GM23338 (cell line): ENCODE measurements around the gene NUP205. TPM values are rescaled to one million over a fixed set of nuclear protein-coding genes. Genes with fewer than 3 reads are reported as not detected.

ENCODE experiments used
- ATAC-seq: fragments of 200-7000 bp; cut with Tn5 transposase; 3 replicates; pipeline ENCODE4 v1.9.1; 2020
- DNase-seq: peaks from one replicate; pipeline ENCODE4 v3.0.0-alpha.2; 2015; ENCODE audit warnings: low spot score
- H2AFZ ChIP-seq: fragments of 200-600 bp; sonication (generic); 2 replicates; pipeline ENCODE4 v1.8.0; 2016; ENCODE audit warnings: antibody characterized with exemption, mild to moderate bottlenecking, moderate library complexity
- H3F3A ChIP-seq: fragments of 200-600 bp; sonication (generic); replicated peaks from 2 replicates; pipeline ENCODE4 v1.8.0; 2017; ENCODE audit warnings: antibody characterized with exemption, mixed run types, low read depth
- H3K27ac ChIP-seq: fragments of 200-600 bp; sonication (generic); 2 replicates; pipeline ENCODE4 v1.6.1; 2016; ENCODE audit warnings: low read depth
- H3K27me3 ChIP-seq: fragments of 200-600 bp; sonication (generic); 2 replicates; pipeline ENCODE4 v1.8.0; 2016; ENCODE audit warnings: mild to moderate bottlenecking, mixed run types, moderate library complexity; ENCODE audit not compliant: insufficient read depth
- H3K36me3 ChIP-seq: fragments of 200-600 bp; sonication (generic); 2 replicates; pipeline ENCODE4 v1.8.0; 2016; ENCODE audit warnings: mild to moderate bottlenecking; ENCODE audit not compliant: insufficient read depth
- H3K4me1 ChIP-seq: fragments of 200-600 bp; sonication (generic); 2 replicates; pipeline ENCODE4 v1.8.0; 2016; ENCODE audit warnings: mild to moderate bottlenecking, moderate library complexity; ENCODE audit not compliant: insufficient read depth
- H3K4me2 ChIP-seq: fragments of 200-600 bp; sonication (generic); 2 replicates; pipeline ENCODE4 v1.7.1; 2017; ENCODE audit warnings: mixed run types
- H3K4me3 ChIP-seq: fragments of 200-600 bp; sonication (generic); 2 replicates; pipeline ENCODE4 v1.6.1; 2016; ENCODE audit warnings: mixed run types
- H3K79me2 ChIP-seq: fragments of 200-600 bp; sonication (generic); replicated peaks from 2 replicates; pipeline ENCODE4 v1.8.0; 2017; ENCODE audit warnings: mild to moderate bottlenecking; ENCODE audit not compliant: insufficient read depth
- H3K9me2 ChIP-seq: fragments of 200-600 bp; sonication (generic); 2 replicates; pipeline ENCODE4 v1.8.0; 2017; ENCODE audit not compliant: insufficient read depth
- H4K20me1 ChIP-seq: fragments of 200-600 bp; sonication (generic); replicated peaks from 2 replicates; pipeline ENCODE4 v1.8.0; 2017; ENCODE audit warnings: mild to moderate bottlenecking; ENCODE audit not compliant: insufficient read depth
- H3K27ac Mint-ChIP-seq: 2 replicates; pipeline ENCODE4 v1.8.0; 2020; ENCODE audit warnings: inconsistent platforms, mild to moderate bottlenecking, moderate library complexity, mixed read lengths
- H3K27me3 Mint-ChIP-seq: 3 replicates; pipeline ENCODE4 v1.8.0; 2022; ENCODE audit warnings: low read depth, mild to moderate bottlenecking, moderate library complexity, mixed read lengths, inconsistent platforms; ENCODE audit not compliant: insufficient read depth, poor library complexity
- H3K36me3 Mint-ChIP-seq: 3 replicates; pipeline ENCODE4 v1.8.0; 2021; ENCODE audit warnings: low read depth, mild to moderate bottlenecking, inconsistent platforms, moderate library complexity, mixed read lengths
- H3K4me1 Mint-ChIP-seq: 3 replicates; pipeline ENCODE4 v1.8.0; 2020; ENCODE audit warnings: mild to moderate bottlenecking, inconsistent platforms, mixed read lengths
- H3K4me3 Mint-ChIP-seq: 3 replicates; pipeline ENCODE4 v1.8.0; 2021; ENCODE audit warnings: moderate library complexity, mild to moderate bottlenecking, inconsistent platforms, mixed read lengths
- H3K9me3 Mint-ChIP-seq: 3 replicates; pipeline ENCODE4 v1.8.0; 2020; ENCODE audit warnings: moderate library complexity, mild to moderate bottlenecking, inconsistent platforms, mixed read lengths
- CREB1 ChIP-seq: fragments of 250-450 bp; sonication (Bioruptor Pico); IDR thresholded peaks from 2 replicates; pipeline ENCODE4 v1.5.0; 2020; ENCODE audit warnings: low read depth, mild to moderate bottlenecking, moderate library complexity
- CTCF ChIP-seq, 2 experiments: fragments of 200-600 bp in 1 of 2; sonication (generic) in 1 of 2; conservative IDR thresholded peaks; 2 replicates each; pipeline versions ENCODE4 v1.5.1 to v1.6.1; 2016 to 2017; ENCODE audit warnings: antibody characterized with exemption in 2 of 2, low read depth in 2 of 2, mild to moderate bottlenecking in 2 of 2, moderate library complexity in 1 of 2
- ETS1 ChIP-seq: IDR thresholded peaks from 2 replicates; pipeline ENCODE4 v1.6.1; 2016; ENCODE audit warnings: antibody characterized with exemption
- EZH2 ChIP-seq: fragments of 200-600 bp; sonication (generic); IDR thresholded peaks from one replicate; pipeline ENCODE4 v1.8.0; 2017; ENCODE audit warnings: antibody characterized with exemption, mild to moderate bottlenecking, low read depth; ENCODE audit not compliant: unreplicated experiment
- EZH2phosphoT487 ChIP-seq: fragments of 200-600 bp; sonication (generic); IDR thresholded peaks from one replicate; pipeline ENCODE4 v1.8.1; 2018; ENCODE audit warnings: antibody characterized with exemption; ENCODE audit not compliant: unreplicated experiment
- JUNB ChIP-seq: IDR thresholded peaks from one replicate; pipeline ENCODE4 v1.6.1; 2016; ENCODE audit warnings: antibody characterized with exemption; ENCODE audit not compliant: unreplicated experiment
- NANOG ChIP-seq: IDR thresholded peaks from 2 replicates; pipeline ENCODE4 v1.6.1; 2016; ENCODE audit warnings: antibody characterized with exemption, borderline replicate concordance
- POLR2AphosphoS5 ChIP-seq: IDR thresholded peaks from 2 replicates; pipeline ENCODE4 v1.6.1; 2016; ENCODE audit warnings: antibody characterized with exemption, low read depth
- REST ChIP-seq: IDR thresholded peaks from one replicate; pipeline ENCODE4 v1.6.1; 2018; ENCODE audit warnings: antibody characterized with exemption; ENCODE audit not compliant: unreplicated experiment
- STAT1 ChIP-seq: IDR thresholded peaks from one replicate; pipeline ENCODE4 v1.6.1; 2016; ENCODE audit warnings: antibody characterized with exemption; ENCODE audit not compliant: unreplicated experiment
- ZNF114 ChIP-seq: fragments of 250-450 bp; sonication (Bioruptor Pico); IDR thresholded peaks from 2 replicates; pipeline ENCODE4 v1.5.0; 2020; ENCODE audit warnings: mild to moderate bottlenecking, moderate library complexity
- ZNF331 ChIP-seq: fragments of 250-450 bp; sonication (Bioruptor Pico); IDR thresholded peaks from 2 replicates; pipeline ENCODE4 v1.5.0; 2020; ENCODE audit warnings: low read depth, mild to moderate bottlenecking, moderate library complexity
- ZNF462 ChIP-seq: fragments of 250-450 bp; sonication (Bioruptor Pico); IDR thresholded peaks from 2 replicates; pipeline ENCODE4 v1.5.0; 2020; ENCODE audit warnings: mild to moderate bottlenecking, moderate library complexity
- polyA plus RNA-seq: library from polyadenylated mRNA; unstranded; fragments of >200 nt; fragmentation: Nextera tagmentation; extraction: Ambion mirVana; gene quantifications from 2 replicates; pipeline ENCODE4 v1.2.1, GENCODE V29; 2016
- total RNA-seq: library from RNA; depleted of rRNA; stranded (reverse); fragments of >200 nt; shearing (Covaris generic); gene quantifications from 2 replicates; pipeline ENCODE4 v1.2.3, GENCODE V29; 2014

Gene NUP205
- total and polyA plus RNA-seq, 2 experiments from 2014 or later: 150 to 212 TPM

GRCh38 chr7:135682191-135682590 lies 124.5 kb downstream of the NUP205 start:
- H4K20me1 ChIP-seq: no peaks in the 10 kb centered on the region; the same call in 1 of the 2 replicates
- Mint-ChIP-seq H3K4me1 (peaks cover 8% of the 10 kb centered on the region; the same call in 2 of the 3 replicates), H3K4me3 (no peak overlapping the region), H3K36me3 (no peaks in the 10 kb centered on the region; the same call in 2 of the 3 replicates), H3K9me3 (no peaks in the 10 kb centered on the region), H3K27ac (no peak overlapping the region), H3K27me3 (peaks cover 6% of the 10 kb centered on the region)
- peaks cover 3% of the 10 kb centered on the region; the same call in 1 of the 2 replicates for H3K4me1 ChIP-seq
- no peaks in the 10 kb centered on the region for H3F3A ChIP-seq
- DNase-seq (no peak), ATAC-seq (no peak)
- no peak for TF ChIP-seq STAT1
- TF ChIP-seq ETS1: no peak
- TF ChIP-seq ZNF331 (CRISPR knock-in tag): no peak
- TF ChIP-seq CTCF (conservative IDR thresholded peaks at IDR 0.05; ENCODE audit: low read depth in 2 of 2): no peak
- TF ChIP-seq EZH2phosphoT487: no peak
- TF ChIP-seq ZNF114 (CRISPR knock-in tag): no peak
- no peak for TF ChIP-seq JUNB
- no peak for TF ChIP-seq REST
- no peak for TF ChIP-seq EZH2
- TF ChIP-seq ZNF462 (CRISPR knock-in tag): no peak
- no peak for TF ChIP-seq CREB1 (CRISPR knock-in tag)
- TF ChIP-seq POLR2AphosphoS5: no peak
- no peak for TF ChIP-seq NANOG
- no peak overlapping the region for H3K4me3 ChIP-seq
- no peaks in the 10 kb centered on the region for H3K27me3 ChIP-seq
- no peaks in the 10 kb centered on the region for H3K36me3 ChIP-seq
- H3K9me2 ChIP-seq: no peaks in the 10 kb centered on the region
- no peak overlapping the region for H3K27ac ChIP-seq
- peaks cover 5% of the 10 kb centered on the region; the same call in 1 of the 2 replicates for H3K79me2 ChIP-seq
- H2AFZ ChIP-seq: no peak overlapping the region
- no peak overlapping the region for H3K4me2 ChIP-seq
